MM.1S (cell line): ENCODE measurements around the gene CAPN8.

Source experiments
- EZH2phosphoT487 ChIP-seq: fragments of 300-600 bp; sonication (generic); IDR thresholded peaks from 2 replicates; pipeline ENCODE4 v1.6.1; 2018; ENCODE audit warnings: antibody characterized with exemption, low read length
- TF ChIP-seq, protein P1 (sequence below): fragments of 300-600 bp; sonication (generic); IDR thresholded peaks from 2 replicates; pipeline ENCODE4 v1.5.1; 2016; ENCODE audit warnings: antibody characterized with exemption, low read length, mixed read lengths

DNA sequence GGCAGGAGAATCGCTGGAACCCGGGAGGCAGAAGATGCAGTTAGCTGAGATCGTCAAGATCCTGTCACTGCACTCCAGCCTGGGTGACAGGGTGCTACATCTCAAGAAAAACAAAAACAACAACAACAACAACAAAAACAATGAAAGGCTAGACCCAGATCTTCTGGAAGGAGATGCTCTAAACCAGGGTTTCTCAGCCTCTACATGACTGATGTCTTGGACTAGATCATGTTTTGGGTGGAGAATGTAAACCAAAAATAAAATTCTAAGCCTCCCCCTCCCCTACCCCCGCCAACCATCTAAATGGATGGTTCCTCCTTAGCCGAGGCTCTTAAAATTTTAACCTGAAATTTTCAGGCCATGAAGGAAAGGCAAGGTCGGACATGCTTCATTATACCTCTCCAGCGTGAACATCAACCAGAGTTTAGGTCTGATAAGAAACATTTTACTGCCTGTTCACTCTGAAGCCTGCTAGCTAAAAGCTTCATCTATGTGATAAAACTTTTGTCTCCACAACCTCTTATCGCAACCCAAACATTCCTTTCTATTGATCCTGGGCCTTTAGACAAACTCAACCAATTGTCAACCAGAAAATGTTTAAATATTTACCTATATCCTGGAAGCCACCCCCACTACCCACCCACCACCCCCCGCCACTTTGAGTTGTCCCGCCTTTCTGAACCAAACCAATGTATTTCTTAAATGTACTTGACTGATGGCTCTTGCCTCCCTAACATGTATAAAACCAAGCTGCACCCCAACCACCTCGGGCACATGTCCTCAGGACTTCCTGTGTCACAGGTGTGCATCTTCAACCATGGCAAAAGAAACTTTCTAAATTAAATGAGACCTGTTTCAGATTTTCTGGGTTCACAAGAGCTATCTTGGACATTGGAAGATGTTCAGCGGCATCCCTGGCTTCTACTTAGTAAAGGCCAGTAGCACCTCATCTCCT lies 45.0 kb upstream of the CAPN8 start:
- TF ChIP-seq, protein P1, sequence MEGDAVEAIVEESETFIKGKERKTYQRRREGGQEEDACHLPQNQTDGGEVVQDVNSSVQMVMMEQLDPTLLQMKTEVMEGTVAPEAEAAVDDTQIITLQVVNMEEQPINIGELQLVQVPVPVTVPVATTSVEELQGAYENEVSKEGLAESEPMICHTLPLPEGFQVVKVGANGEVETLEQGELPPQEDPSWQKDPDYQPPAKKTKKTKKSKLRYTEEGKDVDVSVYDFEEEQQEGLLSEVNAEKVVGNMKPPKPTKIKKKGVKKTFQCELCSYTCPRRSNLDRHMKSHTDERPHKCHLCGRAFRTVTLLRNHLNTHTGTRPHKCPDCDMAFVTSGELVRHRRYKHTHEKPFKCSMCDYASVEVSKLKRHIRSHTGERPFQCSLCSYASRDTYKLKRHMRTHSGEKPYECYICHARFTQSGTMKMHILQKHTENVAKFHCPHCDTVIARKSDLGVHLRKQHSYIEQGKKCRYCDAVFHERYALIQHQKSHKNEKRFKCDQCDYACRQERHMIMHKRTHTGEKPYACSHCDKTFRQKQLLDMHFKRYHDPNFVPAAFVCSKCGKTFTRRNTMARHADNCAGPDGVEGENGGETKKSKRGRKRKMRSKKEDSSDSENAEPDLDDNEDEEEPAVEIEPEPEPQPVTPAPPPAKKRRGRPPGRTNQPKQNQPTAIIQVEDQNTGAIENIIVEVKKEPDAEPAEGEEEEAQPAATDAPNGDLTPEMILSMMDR: no peak
- TF ChIP-seq EZH2phosphoT487: no peak
